Stimulated activated CD8-positive, alpha-beta memory T cell treated with anti-CD3 and anti-CD28 coated beads, Interleukin-15, amount 100 ng/mL, for 4 hours (primary cell): ENCODE data around the gene PLCL1.

Experiments
- DNase-seq, 2 donors: peaks; one replicate each; pipeline ENCODE4 v3.0.0-alpha.2; 2020; ENCODE audit warnings: low read depth in 2 of 2

The PLCL1 gene

GRCh38 chr2:197804049-197804757 lies at the start of gene PLCL1:
Gene PLCL1, plus strand, starts transcription at chr2:197804593.
- peak; percentile 70 to 77 for DNase-seq

- DNase-seq: no peak
Measured at GRCh38 chr2:197759013-197759412, 45.4 kb upstream of the PLCL1 start.

GRCh38 chr2:197759625-197760292 lies 44.6 kb upstream of the PLCL1 start:
- DNase-seq: no peak

GRCh38 chr2:197760293-197760657 lies 44.1 kb upstream of the PLCL1 start:
- DNase-seq: no peak

GRCh38 chr2:197777823-197778407 lies 26.5 kb upstream of the PLCL1 start:
- DNase-seq: no peak

- DNase-seq: no peak
Measured at GRCh38 chr2:197779261-197779660, 25.1 kb upstream of the PLCL1 start.

GRCh38 chr2:197782126-197782525 lies 22.3 kb upstream of the PLCL1 start:
- DNase-seq: no peak

GRCh38 chr2:197784956-197785941 lies 19.1 kb upstream of the PLCL1 start, which contains the start of gene BOLL:
Gene BOLL, minus strand, starts transcription at chr2:197785319. Its CDS starts 3,469 bp downstream, at chr2:197781850.
- DNase-seq: no peak

- DNase-seq: no peak
Measured at GRCh38 chr2:197786010-197786877, 18.1 kb upstream of the PLCL1 start.

GRCh38 chr2:197793456-197793855 lies 10.9 kb upstream of the PLCL1 start:
- DNase-seq: no peak

- no peak for DNase-seq
Measured at GRCh38 chr2:197795277-197795676, 9.1 kb upstream of the PLCL1 start.

GRCh38 chr2:197798187-197798586 lies 6.2 kb upstream of the PLCL1 start:
- DNase-seq: no peak

- no peak for DNase-seq
Measured at GRCh38 chr2:197799068-197799467, 5.3 kb upstream of the PLCL1 start.

- no peak for DNase-seq
Measured at GRCh38 chr2:197800091-197800490, 4.3 kb upstream of the PLCL1 start.

GRCh38 chr2:197801033-197801432 lies 3.4 kb upstream of the PLCL1 start:
- no peak for DNase-seq

- DNase-seq: no peak
Measured at GRCh38 chr2:197803033-197803444, 1.4 kb upstream of the PLCL1 start.

- no peak for DNase-seq
Measured at GRCh38 chr2:197804758-197805714, 643 bp downstream of the PLCL1 start.

- no peak for DNase-seq
Measured at GRCh38 chr2:197805715-197806633, 1.6 kb downstream of the PLCL1 start.

GRCh38 chr2:197809064-197809463 lies 4.7 kb downstream of the PLCL1 start:
- DNase-seq: no peak
